HG03565 (cell line): ENCODE measurements around the gene DIPK2A.

Source experiments
- ATAC-seq: cut with Tn5 transposase; IDR thresholded peaks from one replicate; pipeline ENCODE4 v1.9.1; 2021; ENCODE audit warnings: mild to moderate bottlenecking, moderate library complexity; ENCODE audit not compliant: unreplicated experiment

Gene DIPK2A, protein sequence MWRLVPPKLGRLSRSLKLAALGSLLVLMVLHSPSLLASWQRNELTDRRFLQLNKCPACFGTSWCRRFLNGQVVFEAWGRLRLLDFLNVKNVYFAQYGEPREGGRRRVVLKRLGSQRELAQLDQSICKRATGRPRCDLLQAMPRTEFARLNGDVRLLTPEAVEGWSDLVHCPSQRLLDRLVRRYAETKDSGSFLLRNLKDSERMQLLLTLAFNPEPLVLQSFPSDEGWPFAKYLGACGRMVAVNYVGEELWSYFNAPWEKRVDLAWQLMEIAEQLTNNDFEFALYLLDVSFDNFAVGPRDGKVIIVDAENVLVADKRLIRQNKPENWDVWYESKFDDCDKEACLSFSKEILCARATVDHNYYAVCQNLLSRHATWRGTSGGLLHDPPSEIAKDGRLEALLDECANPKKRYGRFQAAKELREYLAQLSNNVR

DNA sequence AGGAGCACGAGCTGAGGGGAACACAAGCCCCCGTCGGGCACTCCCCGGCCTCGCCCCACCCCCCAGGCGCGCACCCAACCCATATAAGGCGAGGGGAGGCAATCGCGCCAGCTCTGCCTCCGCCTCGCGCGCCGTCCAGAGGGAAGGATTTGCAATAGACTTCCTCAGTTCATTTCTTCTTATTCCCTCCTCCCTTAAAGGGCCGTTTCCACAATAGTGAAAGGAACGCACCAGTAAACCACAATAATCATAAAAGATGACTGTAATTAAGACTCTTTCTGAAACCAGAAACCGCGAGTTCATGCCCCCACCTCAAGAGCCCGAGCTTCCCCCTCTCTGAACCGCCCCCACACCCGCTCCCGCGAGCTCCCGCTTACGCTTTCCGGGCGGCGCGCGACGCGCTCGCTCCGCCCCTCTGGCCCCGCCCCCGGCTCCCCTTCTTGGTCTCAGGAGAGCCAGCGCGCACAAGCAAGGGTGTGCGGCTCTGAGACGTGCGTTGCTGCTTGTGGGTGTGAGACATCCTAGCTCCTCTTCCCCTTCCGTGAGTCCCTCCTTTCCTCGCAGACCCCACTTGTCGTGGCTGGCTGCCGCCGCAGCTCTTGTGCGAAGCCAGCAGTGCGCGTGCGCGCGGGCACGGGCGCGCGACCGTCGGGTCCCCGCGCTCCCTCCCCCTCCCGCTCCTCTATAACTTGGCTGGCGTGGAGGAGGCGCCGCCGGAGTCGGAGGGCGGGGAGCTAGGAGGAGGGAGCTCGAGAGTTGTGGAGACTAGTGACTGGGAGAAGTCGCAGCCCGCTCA lies at the start of gene DIPK2A:
TSS of gene DIPK2A (plus strand) at position 465 of the 796 bp plus-strand sequence. CDS start 510 bp downstream, outside the sequence.
- ATAC-seq = peak; percentile 35

DNA sequence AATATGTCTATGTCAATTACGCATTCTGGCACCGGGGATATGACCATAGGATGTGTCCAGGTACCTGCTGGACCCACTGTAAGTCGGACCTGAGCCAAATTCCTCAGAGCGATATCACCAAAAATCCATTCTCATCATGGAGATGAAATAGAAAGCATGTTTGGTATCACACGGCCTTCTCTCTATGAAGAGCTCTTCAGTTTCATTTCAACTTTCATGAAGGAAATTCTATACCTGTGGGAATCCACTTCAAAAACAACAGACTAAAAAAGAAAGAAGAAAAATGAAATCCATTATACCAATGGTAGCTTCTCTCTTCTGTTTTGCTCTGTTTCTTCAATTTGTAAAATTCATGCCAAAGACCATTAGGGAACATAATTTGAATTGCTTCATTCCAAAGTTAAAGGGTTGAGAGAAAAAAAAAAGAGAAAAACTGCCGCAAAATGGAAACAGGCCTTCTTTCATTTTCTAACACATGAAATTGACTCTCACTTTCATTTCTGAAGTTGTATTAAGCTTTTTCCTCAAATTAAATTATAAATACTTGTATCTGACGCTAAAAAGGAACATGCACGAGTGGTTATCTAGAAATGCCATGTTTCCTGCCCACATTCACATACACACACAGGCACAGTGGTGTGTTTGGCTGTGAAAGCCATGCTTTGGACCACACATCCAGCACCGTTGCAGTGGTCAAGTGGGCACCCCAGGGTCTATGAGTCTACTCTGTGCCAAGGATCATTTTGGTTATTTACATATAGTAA lies 46.9 kb upstream of the DIPK2A start:
- peak; percentile 52 for ATAC-seq

DNA sequence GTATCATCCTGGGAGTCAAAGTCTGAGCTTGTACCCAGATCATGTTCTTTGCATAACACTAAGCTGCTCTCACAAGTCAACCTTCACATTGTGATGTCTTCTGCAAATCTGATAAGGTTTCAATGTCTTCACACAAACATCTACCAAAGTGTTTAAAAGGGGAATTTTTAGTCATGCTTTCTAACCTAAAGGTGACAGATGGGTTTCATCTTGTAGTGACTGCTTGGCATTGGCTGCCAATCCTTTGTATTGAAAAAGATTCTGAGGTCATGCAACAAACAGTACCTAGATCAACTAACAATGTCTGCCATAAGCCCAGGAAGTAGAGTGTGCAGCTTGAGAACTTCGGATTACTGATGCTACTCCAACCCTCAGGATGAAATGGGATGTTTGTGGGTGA lies 43.6 kb upstream of the DIPK2A start:
- ATAC-seq = no peak

DNA sequence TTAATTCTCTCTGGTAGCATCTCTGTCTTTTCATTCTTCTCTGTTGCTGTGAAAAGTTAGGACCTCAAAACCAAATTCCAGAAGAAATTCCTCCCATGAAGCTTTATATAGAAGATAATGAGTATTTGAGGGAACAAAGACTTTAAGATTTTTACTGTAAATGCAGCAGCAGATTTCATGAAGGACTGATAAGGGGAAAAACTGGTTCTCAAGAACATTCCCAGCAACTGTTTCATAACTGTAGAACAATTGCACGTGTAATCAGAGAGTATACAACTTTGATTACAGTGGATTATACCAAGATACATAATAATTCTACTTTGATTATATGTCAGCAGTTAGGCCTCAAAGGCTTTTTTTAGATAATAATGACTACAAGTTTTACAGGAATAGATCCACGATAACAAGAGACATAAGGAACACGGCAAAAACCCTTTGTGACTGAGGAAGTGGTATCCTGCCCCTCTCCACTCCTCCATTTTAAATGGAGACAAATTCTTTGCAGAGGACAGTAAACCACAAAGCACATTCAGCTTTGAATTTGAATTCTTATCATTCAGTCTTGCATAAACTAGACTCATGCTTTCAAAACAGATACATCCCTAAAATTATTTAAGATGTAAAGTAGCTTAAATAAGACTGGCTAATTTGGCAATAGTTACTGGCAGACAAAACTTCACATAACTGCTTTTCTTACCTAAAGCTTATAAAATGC lies 42.9 kb upstream of the DIPK2A start:
- ATAC-seq = no peak

DNA sequence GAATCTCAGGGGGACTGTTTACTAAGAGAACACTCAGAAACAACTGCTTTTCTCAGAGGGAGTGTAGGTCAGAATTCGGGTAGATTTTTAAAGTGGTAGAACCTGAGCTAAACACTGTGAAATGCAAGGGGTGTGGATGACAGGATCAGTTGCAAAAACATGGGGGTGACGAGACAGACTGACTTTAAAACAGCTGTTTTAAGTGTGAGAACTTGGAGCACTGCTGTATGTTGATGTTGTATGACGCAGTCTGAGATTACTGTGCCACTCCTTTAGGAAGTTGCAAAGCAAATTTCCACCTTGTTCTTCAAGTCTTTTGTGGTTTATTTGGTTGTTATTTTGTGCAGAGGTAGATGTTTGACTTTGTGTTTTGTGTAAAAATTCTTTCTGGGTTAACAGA lies 36.8 kb upstream of the DIPK2A start:
- no peak for ATAC-seq

DNA sequence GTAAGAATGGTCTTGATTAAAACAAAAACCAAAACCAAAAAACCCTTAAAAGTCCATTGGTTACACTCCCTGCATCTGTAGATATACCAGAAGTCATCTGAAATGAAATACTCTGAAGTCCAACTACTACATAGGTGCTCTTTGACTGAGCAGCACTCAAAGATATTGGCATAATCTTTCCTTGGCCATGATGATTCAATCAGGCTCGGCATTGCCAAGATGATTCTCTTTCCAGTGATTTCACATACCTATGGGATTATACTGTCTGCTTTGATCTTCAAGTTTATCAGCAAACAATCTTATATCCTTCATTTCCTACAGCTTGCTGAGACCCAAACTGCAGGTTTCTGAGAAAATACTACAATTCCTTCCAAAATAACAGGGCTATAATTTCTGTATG lies 35.9 kb upstream of the DIPK2A start:
- no peak for ATAC-seq

DNA sequence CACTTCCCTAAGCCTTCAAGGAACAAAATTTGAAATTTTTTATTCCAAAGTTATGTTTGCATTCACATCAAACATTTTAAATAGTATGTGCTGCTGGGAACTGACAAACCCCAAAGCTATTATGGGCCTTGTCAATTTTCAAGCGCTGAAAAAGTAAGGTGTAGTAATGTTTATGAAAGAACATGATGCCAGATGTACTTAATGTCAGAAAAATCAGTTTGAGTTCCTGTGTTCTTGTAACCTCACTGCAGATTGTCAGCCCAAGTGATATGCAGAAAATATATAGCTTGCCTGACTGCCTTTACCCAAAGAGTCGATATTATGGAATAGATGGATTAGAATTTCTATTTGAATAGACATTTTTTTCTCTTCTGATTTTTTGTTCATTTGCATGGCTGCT lies 20.8 kb upstream of the DIPK2A start:
- no peak for ATAC-seq

DNA sequence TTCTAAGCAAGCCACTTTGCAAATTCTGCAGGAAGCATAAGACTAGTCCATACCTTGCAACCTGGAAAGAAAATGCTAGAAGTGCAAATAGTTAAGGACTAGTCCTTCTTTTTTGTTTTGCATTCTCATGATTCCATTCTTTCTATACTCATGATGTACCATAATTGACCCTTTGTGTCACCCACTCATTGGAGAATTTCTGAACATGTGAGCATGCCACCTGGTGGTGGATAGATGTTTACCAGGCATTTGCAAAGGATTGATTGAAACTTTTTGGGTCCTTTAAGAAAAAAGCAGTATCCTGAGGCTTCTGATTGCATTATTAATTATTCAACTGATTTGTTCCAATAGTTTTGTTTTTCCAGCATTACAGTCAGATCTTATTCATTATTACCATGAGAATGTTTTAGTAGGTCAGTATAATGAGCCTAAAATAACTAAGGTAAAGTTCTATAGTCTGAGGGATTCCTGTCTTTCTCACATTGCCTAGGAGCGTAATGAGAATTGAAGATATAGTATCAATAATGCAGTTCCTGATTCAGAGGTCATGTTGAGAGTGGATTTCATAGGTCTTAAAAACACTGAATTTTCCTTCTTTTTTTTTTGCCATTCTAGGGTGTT lies 20.2 kb upstream of the DIPK2A start:
- ATAC-seq = peak; percentile 86

DNA sequence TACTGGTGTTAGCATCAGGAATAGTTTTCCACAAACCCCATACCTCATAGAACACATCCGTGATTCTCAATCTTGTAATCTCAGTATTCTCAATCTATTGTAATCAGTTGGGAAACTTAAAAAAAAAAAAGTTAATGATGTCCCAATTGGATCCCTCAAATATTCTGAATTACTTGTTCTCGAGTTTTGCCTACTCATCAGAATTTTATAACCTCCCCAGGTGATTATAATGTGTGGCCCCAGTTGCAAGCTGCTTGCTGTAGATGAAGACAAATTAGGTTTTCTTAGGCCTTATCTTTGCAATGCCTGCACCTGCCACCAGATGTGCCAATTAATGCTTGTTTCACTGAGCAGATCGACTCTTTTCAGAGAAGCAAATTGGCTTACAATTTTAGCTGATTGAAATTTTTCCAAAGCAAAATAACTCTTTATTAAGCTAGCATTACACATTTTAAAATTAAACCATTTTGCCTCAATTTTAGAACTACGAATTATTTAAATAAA lies 19.0 kb upstream of the DIPK2A start:
- no peak for ATAC-seq

DNA sequence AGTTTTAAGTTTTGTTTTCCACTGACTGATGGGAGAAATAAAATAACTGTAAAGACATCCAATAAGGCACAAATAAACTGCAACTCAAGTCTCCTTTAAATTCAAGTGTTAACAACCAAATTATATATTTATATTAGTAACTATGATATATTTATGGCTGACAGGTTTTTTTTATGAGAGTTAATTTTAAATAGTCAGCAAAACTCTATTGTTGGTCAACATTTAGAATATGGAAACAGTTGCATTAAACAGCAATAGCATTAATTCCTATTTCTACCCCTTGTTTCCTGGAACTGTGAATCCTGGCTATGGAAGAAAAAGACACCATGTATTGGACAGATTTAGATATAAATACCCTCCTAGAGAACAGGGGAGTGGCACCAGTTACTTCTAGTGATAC lies 16.5 kb upstream of the DIPK2A start:
- ATAC-seq = no peak

DNA sequence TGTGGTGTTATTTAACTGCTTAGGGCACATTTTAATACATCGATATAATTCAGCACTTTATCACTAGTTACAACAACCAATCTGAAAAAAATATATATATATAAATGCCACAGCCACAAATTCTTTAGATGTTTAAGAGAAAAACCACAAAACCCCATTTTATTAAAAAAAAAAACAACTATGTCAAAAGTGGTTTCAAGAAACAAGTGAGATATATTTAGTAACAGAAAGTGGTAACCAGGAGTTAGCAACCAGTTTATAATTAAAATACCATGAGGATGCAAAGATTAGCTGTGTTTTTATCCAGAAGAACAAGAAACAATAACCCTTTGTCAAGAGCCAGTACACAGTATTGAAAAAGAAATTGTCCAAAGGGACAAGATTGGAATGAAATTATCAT lies 14.8 kb upstream of the DIPK2A start:
- no peak for ATAC-seq

DNA sequence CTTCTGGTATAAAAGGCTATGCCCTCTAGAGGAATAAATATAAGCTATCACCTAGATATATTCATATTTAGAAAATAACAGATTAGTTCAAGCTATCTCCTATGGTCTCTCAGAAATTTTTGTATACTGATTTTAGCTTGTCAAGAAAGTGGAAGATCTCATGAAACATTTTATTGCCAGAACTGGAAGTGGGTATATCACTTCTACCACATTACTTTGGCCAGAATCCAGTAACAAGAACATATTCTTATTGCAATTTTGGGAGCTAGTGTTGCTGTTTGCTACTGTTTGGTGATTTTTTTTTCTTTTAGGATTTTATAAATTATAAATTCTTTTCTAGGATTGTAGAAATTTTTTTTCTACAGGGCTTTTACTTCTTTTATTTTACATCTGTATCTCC lies 14.2 kb upstream of the DIPK2A start:
- no peak for ATAC-seq

DNA sequence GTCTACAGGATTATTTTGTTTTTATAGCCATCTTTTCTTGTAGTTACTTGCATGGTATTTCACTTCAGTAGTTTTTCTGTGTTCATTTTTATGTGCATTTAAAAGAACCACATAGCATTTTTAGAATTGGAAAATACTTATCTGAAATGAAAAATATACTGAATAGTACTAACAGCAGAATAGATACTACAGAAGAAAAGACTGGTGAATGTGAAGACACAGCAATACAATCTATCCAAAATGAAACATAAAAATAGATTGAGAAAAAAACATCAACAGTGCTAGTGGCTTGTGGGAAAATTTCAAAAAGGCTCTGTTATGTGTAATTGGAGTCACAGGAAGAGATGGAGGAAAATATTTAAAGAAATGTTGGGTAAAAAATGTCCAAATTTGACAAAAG lies 12.7 kb upstream of the DIPK2A start:
- no peak for ATAC-seq

DNA sequence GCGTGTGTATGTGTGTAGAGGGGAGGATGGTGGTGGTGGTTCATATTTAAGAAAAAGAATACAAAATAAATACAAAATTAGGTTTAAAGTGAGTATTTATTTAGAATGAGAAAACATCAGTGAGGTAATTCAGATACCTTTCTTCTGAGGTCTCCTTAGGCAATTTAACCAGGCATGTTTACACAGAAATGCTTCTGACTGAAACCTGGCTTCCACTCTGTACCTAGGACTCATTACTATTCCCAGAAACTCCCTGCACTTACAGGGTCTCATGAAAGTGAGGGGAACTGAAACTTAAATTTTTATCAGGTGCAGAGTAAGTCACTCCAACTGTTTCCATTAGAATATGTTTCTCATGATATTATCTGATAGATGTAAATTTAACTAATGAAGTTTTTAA lies 10.3 kb upstream of the DIPK2A start:
- no peak for ATAC-seq

DNA sequence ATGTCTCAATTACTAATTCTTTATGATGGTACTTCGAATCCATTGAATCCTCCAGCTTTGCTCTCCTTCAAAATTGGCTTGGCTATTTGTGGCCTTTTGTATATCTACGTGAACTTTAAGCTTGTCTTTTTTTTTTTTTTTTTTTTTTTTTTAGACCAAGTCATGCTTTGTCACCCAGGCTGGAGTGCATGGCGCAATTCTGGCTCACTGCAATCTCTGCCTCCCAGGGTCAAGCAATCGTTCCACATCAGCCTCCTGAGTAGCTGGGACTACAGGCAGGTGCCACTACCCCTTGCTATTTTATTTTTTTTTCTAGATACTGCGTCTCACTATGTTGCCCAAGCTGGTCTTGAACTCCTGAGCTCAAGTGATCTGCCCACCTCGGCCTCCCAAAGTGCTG lies 7.7 kb upstream of the DIPK2A start:
- no peak for ATAC-seq

DNA sequence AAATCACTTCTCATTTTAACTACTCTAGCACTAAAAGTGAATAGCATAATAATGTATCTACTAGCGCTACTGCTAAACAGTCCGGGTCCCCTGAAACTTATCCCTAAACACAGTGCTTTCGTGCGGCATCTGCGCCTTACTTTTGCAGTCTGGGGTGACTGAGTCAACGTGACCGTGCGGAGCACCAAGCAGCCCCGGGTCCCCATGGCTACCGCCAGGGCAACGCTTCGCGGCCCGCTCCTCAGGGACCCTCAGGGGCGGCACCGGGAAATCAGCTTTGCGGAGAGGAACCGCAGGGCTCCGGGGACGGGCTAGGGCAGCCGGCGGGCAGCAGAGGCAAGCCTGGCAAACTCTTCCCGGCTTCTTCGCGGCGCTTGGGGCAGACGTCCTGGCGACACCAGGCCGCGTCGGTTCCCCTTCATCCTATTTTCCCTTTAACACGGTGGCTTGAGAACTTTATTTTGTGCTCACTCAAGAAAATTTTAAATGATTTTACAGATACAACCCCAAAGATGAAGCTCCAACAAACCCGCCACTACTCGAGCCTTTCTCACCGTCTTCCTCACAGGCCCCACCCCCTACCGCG lies 757 bp upstream of the DIPK2A start:
- ATAC-seq = peak; percentile 16

DNA sequence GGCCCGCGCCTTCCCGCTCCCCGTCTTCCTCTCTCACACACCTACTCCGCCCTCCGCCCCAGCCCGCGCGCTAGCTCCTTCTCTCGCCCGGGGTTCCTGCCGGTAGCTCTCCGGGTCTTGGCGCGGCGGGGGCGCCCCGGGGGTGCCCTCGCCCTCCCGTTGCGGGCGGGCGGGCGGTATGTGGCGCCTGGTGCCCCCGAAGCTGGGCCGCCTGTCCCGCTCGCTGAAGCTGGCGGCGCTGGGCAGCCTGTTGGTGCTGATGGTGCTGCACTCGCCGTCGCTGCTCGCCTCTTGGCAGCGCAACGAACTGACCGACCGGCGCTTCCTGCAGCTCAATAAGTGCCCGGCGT lies 507 bp downstream of the DIPK2A start:
- no peak for ATAC-seq

DNA sequence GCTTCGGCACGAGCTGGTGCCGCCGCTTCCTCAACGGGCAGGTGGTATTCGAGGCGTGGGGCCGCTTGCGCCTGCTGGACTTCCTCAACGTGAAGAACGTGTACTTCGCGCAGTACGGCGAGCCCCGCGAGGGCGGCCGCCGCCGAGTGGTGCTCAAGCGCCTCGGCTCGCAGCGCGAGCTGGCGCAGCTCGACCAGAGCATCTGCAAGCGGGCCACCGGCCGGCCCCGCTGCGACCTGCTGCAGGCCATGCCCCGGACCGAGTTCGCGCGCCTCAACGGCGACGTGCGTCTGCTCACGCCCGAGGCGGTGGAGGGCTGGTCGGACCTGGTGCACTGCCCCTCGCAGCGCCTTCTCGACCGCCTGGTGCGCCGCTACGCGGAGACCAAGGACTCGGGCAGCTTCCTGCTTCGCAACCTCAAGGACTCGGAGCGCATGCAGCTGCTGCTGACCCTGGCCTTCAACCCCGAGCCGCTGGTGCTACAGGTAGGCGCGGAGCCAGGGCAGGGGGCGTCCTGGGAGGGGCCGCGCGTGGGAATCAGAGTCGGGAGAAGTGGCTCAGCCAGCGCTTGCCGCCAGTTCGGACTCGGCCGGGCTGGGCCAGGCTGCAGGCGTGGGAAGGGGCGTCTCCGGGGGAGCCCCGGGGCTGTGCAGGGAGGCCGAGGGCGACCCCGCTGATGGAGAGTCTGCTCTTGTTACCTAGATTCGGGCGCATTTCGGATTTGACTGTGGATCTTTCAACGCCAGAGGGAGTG lies 1.1 kb downstream of the DIPK2A start:
- ATAC-seq = peak; percentile 26
